HG02623 (cell line): ENCODE data around the gene GPX2.
A peak's percentile ranks its signal among the peaks of the same experiment; 100 is the strongest.

Experiments
- ATAC-seq: cut with Tn5 transposase; IDR thresholded peaks from one replicate; pipeline ENCODE4 v1.9.1; 2021; ENCODE audit warnings: moderate library complexity; ENCODE audit not compliant: unreplicated experiment

The GPX2 gene

GRCh38 chr14:64940336-64940910 is 2.1 kb downstream of the GPX2 start:
- no peak for ATAC-seq

- no peak for ATAC-seq
Measured at GRCh38 chr14:64939817-64940190, 2.7 kb downstream of the GPX2 start.

DNA sequence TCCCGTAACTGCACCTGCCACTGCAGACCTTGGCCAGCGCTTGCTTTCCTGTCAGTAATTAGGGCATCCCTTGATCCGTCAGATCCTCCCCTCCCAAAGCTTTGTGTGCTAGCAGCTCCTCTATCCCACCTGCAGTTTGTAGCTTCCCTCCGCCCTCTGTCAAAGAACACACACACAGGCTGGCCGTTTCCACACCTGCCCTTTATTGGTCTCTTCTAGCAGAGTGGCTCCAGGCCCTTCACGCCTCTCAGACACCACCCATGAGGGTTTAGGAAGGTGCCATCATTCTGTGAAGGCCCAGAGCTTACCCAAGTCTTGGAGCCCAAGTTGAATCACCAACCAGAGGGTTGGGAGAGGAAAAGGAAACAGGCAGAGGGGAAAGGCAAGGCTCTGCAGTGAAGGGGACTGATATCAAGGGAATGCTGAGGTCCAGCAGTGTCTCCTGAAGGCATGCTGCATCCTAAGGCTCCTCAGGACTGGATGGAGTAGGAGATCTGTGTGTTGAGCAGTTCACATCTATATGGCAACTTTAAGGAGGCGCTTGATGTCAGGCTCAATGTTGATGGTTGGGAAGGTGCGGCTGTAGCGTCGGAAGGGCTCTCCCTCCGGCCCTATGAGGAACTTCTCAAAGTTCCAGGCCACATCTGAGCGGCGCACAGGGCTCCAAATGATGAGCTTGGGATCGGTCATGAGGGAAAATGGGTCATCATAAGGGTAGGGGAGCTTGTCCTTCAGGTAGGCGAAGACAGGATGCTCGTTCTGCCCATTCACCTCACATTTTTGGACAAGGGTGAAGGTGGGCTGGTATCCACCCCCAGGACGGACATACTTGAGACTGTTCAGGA is 3.4 kb downstream of the GPX2 start:
- no peak for ATAC-seq

DNA sequence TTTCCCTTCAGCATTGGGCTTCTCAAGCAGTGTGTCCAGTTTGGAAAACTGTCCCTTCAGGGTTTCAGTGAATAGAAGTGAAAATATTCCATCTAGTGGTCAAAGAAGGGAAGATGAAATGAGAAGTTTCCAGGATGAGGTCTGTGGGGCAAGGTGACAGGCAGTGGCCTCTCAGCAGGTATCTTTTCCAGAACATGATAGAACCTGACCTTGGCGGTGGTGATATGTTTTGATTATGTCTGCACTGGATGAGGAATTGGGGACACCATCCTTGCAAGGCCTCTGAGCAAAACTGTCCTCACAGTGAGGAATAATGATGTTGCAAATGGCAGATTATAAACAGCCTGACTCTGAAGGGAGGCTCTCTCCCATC is 4.7 kb downstream of the GPX2 start:
- no peak for ATAC-seq

DNA sequence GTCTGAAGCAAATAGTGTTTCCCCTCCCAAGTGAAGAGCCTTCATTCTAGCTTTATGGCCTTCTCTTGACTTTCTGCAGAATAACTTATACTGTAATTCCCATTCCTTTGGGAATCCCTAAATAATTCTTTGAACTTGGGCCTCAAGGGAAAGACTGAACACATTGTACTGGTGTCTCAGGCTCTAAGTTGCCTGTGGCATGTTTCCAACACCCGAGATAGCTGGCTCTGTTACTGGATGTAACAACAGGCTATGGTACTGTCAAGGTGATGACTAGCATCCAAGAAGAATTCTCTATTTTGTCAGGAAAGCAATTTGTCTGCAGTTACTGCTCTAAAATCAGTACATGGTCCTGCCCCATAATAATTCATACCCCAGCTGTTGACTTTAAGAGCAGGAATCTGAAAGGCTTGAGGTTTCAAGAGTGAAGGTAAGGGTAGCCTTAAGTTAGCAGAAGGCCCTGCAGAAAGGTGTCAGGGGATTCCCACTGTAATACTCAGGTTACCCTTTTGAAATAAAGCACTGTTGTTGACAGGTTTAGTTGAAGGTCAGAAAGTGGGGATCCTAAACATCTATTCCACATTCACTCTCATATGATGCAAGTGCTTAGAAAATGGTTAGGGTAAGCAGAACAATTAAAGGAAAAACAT is 5.2 kb downstream of the GPX2 start:
- ATAC-seq: no peak

DNA sequence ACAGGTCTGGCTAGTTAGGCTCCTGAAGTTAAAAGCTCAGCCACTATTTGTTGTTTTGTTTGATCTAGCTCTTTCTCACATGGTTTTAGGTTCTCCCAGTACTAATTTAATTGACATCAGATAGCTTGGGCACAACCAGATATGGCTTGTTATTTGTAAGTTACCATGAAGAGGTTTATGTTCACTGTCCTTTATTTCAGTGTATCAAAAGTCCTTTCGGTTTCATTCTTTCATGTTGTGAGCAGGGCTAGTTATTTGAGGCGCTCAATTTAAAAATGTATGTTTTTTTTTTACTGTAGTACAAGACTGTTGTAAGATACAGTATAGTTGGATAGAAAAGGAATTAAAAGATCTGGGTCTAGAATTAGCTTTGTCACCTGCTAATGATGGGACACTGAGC is 7.0 kb downstream of the GPX2 start:
- no peak for ATAC-seq

DNA sequence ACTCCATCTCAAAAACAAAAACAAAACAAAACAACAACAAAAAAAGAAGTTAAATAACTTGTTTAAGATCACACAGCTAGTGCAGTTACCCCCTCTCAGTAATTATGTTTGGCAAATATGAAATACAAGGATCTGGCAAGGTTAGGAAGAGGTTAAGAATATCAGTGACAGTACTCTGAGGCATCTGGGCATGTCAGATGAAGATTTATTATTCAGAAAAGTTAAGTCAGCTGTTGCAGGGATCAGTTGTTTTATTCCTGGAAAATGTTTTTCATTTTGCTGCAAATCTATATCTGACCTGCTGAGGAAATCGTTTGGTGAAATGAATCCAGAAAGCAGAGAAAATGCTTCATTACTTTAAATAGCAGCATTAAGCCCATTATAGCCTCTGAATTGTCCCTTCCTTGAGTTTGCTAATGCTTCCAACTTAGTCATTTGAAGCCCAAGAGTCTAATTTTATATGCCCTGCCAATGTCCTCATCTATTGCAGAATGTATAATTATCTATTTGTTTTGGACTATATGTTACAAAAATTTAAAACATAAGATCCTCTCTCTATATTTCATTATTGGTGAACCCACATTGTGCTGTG is 8.1 kb downstream of the GPX2 start:
- no peak for ATAC-seq

GRCh38 chr14:64932231-64932630 is 10.3 kb downstream of the GPX2 start:
- ATAC-seq: no peak

- ATAC-seq: no peak
Measured at GRCh38 chr14:64931123-64931522, 11.4 kb downstream of the GPX2 start.

- no peak for ATAC-seq
Measured at GRCh38 chr14:64930085-64930843, 12.3 kb downstream of the GPX2 start.

GRCh38 chr14:64929014-64929359 is 13.6 kb downstream of the GPX2 start:
- no peak for ATAC-seq

- ATAC-seq: peak; percentile 70
Measured at GRCh38 chr14:64928239-64929013, 14.1 kb downstream of the GPX2 start.

DNA sequence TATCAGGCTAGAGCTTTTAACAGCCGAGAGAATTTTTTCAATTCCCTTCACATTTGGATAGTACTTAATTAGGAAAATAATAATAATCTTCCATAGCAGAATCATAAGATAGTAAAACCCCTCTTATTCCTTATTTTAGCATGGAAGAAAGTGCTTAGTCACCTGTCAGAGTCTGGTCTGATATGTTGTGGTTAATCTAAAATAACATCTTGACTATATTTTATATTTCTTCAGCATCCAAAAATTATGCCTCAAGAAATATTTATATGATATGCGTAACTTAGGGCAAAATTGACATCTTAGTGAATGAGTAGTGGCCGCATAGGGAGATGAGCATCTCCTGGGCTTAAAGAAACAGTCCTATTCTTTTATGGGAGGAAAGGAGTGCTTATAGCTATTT is 15.5 kb downstream of the GPX2 start:
- ATAC-seq: no peak

- ATAC-seq: no peak
Measured at GRCh38 chr14:64926398-64926995, 16.0 kb downstream of the GPX2 start.

- ATAC-seq: no peak
Measured at GRCh38 chr14:64923015-64923414, 19.5 kb downstream of the GPX2 start.

- no peak for ATAC-seq
Measured at GRCh38 chr14:64920465-64920864, 22.1 kb downstream of the GPX2 start.

- ATAC-seq: no peak
Measured at GRCh38 chr14:64919618-64920017, 22.9 kb downstream of the GPX2 start.

DNA sequence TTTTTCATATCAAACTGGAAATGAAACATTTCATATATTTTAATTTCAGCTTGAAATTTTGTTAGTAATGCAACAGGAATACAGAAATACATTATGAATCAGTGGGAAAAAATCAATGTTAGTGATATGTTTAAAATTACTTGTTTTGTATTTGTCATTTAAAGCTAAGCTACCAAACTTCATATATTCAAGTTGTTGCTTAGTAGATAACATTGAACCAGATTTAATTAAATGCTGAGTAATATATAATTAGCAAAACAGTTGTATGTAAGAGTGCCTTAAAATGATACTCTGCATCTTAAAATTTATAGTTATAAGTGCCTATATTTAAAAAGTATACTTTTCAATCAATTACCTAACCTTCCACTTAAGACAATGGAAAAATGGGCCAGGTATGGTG is 23.3 kb downstream of the GPX2 start:
- ATAC-seq: no peak

- ATAC-seq: no peak
Measured at GRCh38 chr14:64918216-64918615, 24.3 kb downstream of the GPX2 start.

DNA sequence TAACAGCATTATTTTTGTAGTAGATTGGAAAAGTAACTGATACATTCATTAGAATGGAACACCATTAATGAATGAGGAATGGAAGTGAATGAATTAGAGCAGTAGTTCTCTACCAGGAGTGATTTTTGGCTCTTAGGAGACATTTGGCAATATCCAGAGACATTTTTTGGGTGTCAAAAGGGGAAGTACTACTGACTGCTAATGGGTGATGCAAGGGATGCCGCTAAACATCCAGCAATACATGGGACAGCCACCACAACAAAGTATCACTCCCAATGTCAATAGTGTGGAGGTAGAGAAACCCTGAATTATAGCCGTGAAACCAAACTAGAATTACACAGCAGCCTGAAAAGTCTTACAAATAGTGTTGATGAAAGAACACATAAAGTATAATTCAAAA is 26.7 kb downstream of the GPX2 start:
- ATAC-seq: no peak
